HUDEP-2 (cell line): ENCODE measurements around the gene CSGALNACT2.

ENCODE experiments used
- DNase-seq, 76 experiments: peaks; one replicate each; lab custom pipeline; 2025; ENCODE audit not compliant: unreplicated experiment in 76 of 76; lab: John Stamatoyannopoulos, UW

CSGALNACT2 gene

DNA sequence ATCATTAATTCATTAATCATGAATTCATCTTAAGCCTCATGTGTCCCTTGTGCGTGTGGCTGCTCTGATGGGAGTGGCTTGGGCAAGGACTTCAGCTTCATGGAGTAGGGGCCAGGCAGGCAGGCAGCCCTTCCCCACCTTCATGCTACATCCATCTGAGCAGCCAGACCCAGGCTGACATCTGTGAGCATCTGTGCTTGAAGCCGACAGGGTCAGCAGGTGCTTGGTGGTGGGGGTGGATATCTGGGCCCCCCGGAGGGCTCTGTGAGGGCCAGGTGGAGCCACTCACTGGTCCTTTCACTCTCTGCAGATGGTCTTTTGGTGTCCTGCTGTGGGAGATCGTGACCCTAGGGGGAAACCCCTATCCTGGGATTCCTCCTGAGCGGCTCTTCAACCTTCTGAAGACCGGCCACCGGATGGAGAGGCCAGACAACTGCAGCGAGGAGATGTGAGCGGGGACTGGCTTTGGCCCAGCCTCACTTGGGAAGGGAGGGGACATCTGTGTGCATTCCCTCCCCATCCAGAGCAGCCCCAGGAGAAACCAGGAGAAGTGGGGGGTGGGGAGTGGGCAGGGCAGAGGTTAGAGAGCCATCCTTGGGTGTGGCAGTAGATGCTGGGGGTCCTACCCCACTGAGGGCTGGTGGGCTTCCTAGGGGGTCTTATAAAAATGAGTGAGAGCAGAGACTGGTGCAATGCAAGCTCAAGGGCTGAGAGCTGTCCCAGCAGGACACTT lies 14.7 kb upstream of the CSGALNACT2 start:
- no peak for DNase-seq

DNA sequence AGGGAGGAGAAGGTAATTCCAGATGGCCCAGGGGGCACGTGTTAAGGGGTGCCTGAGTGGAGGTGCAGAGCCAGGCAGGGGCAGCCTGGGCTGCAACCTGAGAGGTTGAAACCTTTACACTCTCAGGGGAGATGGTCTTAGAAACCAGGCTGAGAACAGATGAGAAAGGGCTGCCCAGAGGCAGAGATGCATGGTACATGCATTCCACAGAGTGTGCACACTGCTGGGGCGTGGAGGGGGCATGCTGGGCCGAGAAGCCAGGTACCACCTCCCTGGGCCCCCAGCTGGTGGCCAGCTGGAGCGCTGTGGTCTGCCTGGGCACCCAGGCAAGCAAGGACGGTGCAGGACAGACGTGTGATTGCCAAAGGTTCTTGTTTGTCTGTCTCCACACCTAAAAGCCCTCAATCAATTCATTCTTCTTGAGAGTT lies 14.1 kb upstream of the CSGALNACT2 start:
- DNase-seq, result no peak

DNA sequence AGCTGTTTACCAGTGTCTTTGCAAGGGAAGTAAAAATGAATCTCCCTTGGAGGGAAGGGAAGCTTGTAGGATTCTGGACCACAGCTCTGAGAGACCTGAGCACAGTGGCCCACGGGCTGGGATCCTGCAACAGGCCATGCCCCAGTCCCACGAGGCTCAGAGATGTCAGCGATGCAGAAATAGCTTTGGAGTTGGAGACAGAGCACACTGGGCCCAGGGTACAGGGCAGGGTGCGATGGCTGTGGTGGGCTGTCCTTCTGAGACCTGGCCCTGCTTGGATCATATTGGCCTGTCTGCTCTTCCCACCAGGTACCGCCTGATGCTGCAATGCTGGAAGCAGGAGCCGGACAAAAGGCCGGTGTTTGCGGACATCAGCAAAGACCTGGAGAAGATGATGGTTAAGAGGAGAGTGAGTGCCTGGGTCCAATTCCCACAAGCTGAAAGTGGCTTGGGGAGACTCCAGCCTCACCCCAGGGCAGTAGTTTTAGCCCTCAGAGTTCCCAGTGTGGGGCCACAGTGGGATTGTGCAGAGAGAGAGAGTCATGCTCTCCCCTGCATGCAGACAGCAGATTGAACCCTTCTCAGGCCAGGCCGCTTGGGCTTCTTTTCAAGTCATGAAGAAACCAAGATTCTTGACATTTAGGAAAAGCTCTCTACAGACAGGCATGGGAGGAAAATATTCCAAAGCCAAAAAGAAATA lies 13.5 kb upstream of the CSGALNACT2 start:
- DNase-seq, result no peak

DNA sequence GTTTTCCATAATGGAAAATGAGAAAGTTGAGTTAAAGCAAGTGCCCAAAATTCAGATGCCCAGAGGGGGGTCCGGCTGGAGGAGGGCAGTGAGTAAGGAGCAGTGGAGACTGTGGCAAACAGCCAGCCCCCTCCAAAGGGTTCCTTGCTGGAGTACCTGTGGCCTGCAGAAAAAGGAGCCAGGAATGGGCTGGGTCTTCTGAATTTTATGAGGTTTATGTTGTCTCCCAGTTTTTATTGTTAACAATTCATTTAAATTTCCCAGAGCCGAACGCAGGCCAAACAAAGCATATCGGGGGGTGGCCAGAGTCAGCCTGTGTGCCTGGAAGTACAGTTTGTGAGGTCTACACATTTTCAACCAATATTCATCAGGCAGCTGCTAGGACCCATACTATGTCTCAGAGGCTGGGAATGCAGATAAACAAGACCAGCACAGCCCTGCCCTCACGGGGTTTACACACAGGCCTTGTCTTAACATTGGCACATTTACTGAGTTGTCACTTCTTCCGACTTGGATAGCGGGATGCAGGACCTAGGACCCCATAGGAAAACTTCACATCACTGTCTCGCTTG lies 12.9 kb upstream of the CSGALNACT2 start:
- DNase-seq, result no peak

DNA sequence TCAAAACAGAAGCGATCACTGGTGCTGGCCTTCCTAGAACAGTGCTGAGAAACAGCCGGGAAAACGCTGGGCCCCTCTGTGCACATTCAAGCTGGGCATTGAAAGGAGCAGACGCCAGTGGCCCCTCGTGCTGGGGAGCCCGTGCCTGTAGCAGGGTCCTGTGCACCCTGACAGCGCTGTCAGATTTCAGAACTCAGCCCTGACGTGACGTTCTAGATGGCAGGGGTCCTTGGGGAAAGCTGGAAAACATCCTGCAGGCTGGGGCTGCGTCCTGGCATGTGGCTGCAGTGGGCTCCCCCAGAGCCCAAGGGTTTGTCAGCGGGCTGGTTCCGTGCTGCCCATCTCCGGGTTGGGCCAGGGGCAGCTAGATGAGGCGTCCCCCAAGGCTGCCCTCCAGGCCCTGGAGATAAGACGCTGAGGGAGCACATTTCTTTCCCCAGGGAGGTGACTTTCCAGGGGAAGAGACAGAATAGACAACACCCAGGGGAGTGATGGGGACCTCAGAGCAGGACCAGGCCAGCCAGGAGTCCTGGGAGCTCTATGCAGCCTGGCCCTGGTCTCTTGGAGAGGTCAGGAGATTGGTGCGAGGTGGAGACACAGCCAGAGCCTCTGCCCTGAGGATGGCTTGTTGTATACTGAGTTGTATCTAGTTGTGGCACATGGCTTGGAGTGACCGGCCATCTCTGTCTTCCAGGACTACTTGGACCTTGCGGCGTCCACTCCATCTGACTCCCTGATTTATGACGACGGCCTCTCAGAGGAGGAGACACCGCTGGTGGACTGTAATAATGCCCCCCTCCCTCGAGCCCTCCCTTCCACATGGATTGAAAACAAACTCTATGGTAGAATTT lies 12.1 kb upstream of the CSGALNACT2 start:
- no peak for DNase-seq

DNA sequence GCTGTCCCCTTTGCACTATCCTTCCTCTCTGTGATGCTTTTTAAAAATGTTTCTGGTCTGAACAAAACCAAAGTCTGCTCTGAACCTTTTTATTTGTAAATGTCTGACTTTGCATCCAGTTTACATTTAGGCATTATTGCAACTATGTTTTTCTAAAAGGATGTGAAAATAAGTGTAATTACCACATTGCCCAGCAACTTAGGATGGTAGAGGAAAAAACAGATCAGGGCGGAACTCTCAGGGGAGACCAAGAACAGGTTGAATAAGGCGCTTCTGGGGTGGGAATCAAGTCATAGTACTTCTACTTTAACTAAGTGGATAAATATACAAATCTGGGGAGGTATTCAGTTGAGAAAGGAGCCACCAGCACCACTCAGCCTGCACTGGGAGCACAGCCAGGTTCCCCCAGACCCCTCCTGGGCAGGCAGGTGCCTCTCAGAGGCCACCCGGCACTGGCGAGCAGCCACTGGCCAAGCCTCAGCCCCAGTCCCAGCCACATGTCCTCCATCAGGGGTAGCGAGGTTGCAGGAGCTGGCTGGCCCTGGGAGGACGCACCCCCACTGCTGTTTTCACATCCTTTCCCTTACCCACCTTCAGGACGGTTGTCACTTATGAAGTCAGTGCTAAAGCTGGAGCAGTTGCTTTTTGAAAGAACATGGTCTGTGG lies 11.4 kb upstream of the CSGALNACT2 start:
- DNase-seq, result no peak

DNA sequence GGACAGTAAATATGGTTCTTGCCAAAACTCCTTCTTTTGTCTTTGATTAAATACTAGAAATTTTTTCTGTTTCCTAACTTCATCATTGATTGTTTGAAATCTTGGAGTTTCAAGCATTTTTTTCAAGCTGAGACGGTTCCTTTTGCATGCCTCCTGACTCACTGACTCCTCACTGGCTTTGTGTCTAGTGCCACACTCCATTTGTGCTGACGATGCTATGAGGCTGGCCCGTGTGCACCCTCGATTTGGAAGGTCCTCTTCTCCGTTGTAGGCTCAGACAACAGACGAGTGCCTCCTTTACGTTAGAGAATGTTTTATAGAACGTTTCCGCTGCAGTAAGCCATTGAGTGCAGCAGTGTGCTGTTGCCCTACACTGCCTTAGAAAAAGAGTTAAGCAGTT lies 10.8 kb upstream of the CSGALNACT2 start:
- no peak for DNase-seq

DNA sequence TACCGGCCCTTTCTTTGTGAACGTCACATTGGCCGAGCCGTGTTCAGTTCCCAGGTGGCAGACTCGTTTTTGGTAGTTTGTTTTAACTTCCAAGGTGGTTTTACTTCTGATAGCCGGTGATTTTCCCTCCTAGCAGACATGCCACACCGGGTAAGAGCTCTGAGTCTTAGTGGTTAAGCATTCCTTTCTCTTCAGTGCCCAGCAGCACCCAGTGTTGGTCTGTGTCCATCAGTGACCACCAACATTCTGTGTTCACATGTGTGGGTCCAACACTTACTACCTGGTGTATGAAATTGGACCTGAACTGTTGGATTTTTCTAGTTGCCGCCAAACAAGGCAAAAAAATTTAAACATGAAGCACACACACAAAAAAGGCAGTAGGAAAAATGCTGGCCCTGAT lies 9.9 kb upstream of the CSGALNACT2 start:
- DNase-seq, result no peak

DNA sequence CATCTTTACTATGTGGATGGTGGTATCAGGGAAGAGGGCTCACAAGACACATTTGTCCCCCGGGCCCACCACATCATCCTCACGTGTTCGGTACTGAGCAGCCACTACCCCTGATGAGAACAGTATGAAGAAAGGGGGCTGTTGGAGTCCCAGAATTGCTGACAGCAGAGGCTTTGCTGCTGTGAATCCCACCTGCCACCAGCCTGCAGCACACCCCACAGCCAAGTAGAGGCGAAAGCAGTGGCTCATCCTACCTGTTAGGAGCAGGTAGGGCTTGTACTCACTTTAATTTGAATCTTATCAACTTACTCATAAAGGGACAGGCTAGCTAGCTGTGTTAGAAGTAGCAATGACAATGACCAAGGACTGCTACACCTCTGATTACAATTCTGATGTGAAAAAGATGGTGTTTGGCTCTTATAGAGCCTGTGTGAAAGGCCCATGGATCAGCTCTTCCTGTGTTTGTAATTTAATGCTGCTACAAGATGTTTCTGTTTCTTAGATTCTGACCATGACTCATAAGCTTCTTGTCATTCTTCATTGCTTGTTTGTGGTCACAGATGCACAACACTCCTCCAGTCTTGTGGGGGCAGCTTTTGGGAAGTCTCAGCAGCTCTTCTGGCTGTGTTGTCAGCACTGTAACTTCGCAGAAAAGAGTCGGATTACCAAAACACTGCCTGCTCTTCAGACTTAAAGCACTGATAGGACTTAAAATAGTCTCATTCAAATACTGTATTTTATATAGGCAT lies 9.1 kb upstream of the CSGALNACT2 start:
- peak in 8 of 76 experiments; percentile 8 to 50 (median 14) for DNase-seq

DNA sequence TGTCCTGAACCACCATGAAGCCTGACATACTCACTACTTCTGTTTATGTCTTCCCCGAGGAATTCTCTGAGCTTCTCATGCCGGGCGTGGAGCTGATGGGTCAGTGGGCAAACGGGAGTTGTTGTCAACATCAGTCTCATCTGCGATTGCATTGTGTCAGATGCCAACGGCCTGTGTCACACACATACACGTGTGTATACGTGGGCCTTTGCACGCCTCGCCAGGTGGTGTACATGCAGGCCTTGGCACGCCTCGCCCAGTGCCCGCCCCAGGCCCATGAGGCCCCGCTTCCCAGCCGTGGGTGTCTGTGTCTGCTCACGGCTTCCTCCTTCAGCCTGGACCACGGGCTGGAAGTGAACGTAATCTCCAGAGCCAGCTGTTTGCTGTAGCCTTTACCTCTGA lies 7.5 kb upstream of the CSGALNACT2 start:
- no peak for DNase-seq

DNA sequence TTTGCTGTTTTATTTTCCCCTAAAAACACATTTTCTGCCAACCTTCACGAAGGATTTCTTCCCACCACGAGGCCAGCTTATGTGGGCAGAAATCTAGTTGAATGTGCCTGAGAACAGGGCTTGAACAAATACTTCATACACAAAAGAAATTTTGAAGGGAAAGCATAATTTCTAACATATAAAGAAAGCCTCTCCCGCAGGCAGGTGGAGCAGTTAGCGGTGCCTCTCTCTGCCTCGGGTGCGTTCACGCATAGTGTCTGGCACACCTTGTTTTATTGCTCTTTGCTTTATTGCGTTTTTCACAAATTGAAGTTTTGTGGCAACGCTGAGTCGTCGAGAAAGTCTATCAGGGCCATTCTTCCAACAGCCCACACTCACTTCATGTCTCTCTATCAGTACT lies 7.0 kb upstream of the CSGALNACT2 start:
- DNase-seq, result no peak

DNA sequence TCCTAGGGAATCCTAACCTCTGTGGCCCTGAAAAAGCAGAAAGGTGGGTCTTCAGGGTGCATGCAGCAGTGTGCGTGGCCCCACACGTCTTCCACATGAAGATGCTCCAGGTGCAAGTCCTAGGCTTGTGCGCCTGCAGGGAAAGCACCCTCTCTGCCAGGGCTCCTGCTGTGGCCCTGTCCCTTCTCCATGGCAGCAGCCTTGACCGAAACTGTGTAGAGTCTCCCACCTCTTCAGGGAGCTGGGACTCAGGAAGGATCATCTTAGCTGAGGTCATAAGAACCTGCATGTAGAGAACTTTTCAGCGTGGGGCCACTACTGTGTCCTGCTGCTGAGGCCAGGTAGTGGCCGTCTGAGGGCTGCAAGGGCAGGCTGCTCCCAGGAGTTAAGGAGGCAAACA lies 6.3 kb upstream of the CSGALNACT2 start:
- DNase-seq, result no peak

DNA sequence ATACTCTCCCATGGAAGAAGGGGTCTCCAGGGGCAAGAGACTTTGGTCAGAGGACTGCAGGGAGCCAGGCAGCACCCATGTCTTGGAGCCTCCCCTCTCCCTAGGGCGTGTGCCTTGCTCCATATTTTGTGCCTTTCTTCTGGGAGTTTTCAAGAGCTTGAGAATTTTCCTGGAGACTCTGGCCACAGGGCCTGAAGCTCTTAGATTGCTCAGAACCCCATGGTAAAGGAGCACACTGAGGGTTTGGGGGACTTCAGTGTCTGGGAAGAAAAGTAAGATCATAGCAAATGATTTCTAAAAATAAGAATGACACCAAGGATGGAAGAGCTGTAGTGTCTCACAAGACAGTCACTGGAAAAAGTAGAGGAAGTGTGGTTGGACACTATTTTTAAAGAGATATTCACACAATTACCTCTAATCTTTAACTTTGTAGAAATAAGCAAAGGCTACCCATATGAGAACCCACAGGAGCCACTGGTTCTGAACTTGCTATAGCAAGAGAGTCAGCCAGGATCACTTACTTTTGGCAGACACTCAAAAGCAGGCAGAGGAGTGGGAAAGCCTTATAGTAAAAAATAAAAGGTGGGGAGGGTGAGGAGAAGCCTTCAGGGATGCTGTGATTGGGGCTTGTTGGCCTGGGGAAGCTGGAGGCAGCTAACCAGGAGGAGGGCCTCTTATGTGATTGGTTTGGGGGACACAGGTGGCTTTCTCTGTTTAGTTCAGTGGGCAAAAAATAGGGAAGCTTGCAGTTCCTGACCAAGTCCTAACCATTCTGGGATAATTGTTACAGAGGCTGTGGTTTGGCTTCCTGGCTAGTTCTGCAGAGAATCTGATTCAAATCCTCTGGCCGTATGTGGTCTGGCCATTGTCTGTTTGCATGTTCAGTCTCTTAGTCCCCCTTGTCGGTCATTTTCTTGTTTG lies 5.1 kb upstream of the CSGALNACT2 start:
- no peak for DNase-seq

DNA sequence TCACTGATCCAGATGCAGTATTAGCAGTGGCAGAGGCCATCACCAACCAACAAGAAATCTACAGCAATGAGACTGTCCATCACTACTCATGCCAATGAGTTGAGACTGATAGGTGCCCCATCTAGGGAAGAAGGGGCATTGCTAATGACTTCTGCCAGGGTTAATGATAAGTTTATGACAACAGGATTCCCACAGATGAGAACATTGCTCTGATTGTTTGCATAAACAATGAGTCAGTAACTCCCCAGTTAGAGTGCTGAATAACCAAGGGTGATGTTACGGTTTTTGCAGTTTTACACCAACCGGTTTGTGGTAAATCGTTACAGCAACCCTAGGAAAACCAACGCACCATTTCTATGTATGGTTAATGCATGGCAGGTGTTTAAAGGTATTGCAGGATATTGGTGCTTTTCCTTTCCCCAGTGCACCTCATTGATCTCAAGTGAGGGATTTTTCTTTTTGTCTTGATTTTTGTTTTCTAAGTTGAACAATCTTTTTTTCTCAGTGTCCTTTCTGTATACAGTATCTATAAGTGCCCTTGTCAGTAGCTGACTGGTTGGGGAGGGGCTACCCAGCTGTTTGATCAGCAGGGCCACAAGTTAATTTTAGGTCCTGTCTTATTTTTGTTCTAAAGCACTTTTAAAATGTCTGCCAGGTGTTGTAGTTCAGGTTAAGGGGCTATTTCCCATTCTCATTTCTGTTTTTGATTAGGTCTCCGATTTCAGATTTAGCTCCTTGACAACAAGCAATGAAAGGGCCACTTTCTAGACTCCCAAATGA lies 3.9 kb upstream of the CSGALNACT2 start:
- no peak for DNase-seq

DNA sequence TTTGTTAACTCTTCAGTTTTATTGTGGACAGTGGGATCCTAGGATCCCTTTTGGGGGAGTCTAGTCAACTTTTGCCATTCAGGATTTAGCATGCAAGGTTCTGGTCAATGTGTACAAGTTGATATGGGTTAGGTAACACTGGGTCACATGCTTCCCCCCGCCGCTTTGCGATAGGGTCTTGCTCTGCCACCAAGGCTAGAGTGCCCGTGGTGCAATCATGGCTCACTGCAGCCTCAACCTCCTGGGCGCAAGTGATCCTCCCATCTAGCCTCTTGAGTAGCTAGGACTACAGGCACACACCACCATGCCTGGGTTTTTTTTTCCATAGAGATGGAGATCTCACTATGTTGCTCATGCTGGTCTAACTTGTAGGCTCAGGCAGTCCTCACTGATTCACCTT lies 3.2 kb upstream of the CSGALNACT2 start:
- DNase-seq, result no peak

DNA sequence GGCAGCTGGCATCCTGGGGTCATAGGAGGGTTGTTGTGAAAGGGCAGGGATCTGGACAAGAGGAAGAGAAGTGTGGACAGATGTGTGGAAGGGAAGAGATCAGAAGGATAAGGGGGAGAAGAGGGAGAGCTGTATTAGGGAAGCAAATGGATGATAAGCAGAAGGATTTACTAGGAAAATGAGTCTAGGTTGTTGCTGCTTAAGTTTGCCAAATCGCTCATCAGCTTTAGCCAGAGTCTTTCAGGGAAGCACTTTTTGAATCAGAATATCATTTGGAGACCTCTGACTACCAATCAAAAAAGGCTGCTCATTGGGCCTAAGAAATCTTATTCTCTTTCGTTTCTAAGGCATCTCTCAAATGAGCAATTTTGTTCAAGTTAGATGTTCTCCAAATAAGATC lies 2.6 kb upstream of the CSGALNACT2 start:
- DNase-seq, result no peak

DNA sequence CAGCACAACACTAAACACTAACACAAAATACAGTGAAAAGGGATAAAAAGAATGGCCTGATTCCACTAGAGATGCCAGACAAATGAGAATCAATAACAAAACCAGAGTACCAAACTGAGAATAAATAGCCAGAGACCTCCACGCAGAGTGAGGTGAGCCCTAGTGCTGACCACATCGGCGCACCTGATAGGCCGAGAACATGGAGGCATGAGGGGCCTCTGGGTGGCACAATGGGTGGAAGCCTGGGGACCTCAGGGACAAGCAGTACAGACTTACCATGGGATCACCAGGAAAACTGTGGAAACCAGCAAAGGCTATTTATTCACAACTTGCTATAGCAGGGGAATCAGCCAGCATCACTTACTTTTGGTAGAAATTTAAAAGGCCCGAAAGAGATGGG lies 1.8 kb upstream of the CSGALNACT2 start:
- DNase-seq, result no peak
